T-cell (primary cell): Measurements from ENCODE around the gene HMGCLL1. TPM values are rescaled to one million over a fixed set of nuclear protein-coding genes. Genes with fewer than 3 reads are reported as not detected.

Source experiments
- ATAC-seq, 4 experiments: fragments of 200-7000 bp in 3 of 4; fragments of 150-1000 bp in 1 of 4; cut with Tn5 transposase; replicated peaks in 1 of 4; 1 replicate in 3 of 4; 2 replicates in 1 of 4; pipeline ENCODE4 v1.10.0; 2021; ENCODE audit warnings: moderate library complexity in 3 of 4, mild to moderate bottlenecking in 2 of 4, moderate number of reproducible peaks in 1 of 4
- CTCF ChIA-PET, 2 donors: fragments of 300-600 bp; sonication (Branson Sonifier 250); formaldehyde crosslinking; loops; one replicate each; lab custom pipeline; 2022; ENCODE audit warnings: antibody characterized with exemption in 2 of 2; lab: Charles Lee
- POLR2A ChIA-PET, 2 donors: fragments of 300-600 bp; sonication (Branson Sonifier 250); formaldehyde crosslinking; loops; one replicate each; lab custom pipeline; 2022; ENCODE audit warnings: antibody characterized with exemption in 2 of 2; lab: Charles Lee
- DNase-seq, 35 experiments: peaks; one replicate each; pipeline versions ENCODE4 v3.0.0 to v3.0.0-alpha.2; 2013 to 2023
- H3K27ac ChIP-seq: one replicate; pipeline ENCODE4 v1.5.1; 2013; ENCODE audit warnings: low read length
- H3K27me3 ChIP-seq, 2 experiments: replicated peaks in 1 of 2; 1 replicate in 1 of 2; 2 replicates in 1 of 2; pipeline versions ENCODE4 v1.6.1 to v1.7.0; 2013; ENCODE audit warnings: low read length in 1 of 2, mixed read lengths in 1 of 2; ENCODE audit not compliant: control insufficient read depth in 2 of 2, insufficient read depth in 2 of 2; ENCODE audit errors: extremely low read depth in 1 of 2
- H3K36me3 ChIP-seq, 2 donors: 1 replicate in 1 of 2; 2 replicates in 1 of 2; pipeline versions ENCODE4 v1.6.1 to v1.7.0; 2013; ENCODE audit warnings: low read length in 1 of 2; ENCODE audit not compliant: control insufficient read depth in 2 of 2, insufficient read depth in 1 of 2; ENCODE audit errors: extremely low read depth in 1 of 2
- H3K4me1 ChIP-seq, 2 experiments: 1 replicate in 1 of 2; 2 replicates in 1 of 2; pipeline versions ENCODE4 v1.6.1 to v1.7.0; 2013; ENCODE audit warnings: low read length in 2 of 2, mixed read lengths in 1 of 2; ENCODE audit not compliant: insufficient read depth in 2 of 2, control insufficient read depth in 1 of 2; ENCODE audit errors: extremely low read depth in 1 of 2
- H3K4me3 ChIP-seq, 2 donors: 1 replicate in 1 of 2; 2 replicates in 1 of 2; pipeline versions ENCODE4 v1.5.1 to v1.7.0; 2013; ENCODE audit warnings: mild to moderate bottlenecking in 2 of 2, low read length in 1 of 2, moderate library complexity in 1 of 2; ENCODE audit not compliant: control insufficient read depth in 1 of 2; ENCODE audit errors: extremely low read depth in 1 of 2
- H3K9me3 ChIP-seq: 2 replicates; pipeline ENCODE4 v1.7.0; 2013
- H3K27ac Mint-ChIP-seq, 2 donors: one replicate each; pipeline ENCODE4 v1.8.0; 2020 to 2021; ENCODE audit warnings: mild to moderate bottlenecking in 2 of 2, mixed read lengths in 2 of 2
- H3K27me3 Mint-ChIP-seq, 2 donors: one replicate each; pipeline ENCODE4 v1.8.0; 2021 to 2022; ENCODE audit warnings: mixed read lengths in 2 of 2
- H3K36me3 Mint-ChIP-seq: one replicate; pipeline ENCODE4 v1.8.0; 2021; ENCODE audit warnings: mixed read lengths
- H3K4me1 Mint-ChIP-seq, 3 donors: one replicate each; pipeline ENCODE4 v1.8.0; 2020 to 2022; ENCODE audit warnings: mixed read lengths in 3 of 3, mild to moderate bottlenecking in 1 of 3
- H3K4me3 Mint-ChIP-seq, 3 donors: one replicate each; pipeline ENCODE4 v1.8.0; 2020 to 2022; ENCODE audit warnings: mild to moderate bottlenecking in 3 of 3, mixed read lengths in 3 of 3, moderate library complexity in 3 of 3
- H3K9me3 Mint-ChIP-seq, 3 donors: one replicate each; pipeline ENCODE4 v1.8.0; 2020 to 2022; ENCODE audit warnings: mixed read lengths in 3 of 3
- WGBS: methylation state at CpG from one replicate; pipeline ENCODE4 v1.1.5; 2013; ENCODE audit warnings: missing lambda C conversion rate; ENCODE audit not compliant: insufficient coverage; 5-methylcytosine and 5-hydroxymethylcytosine counted together
- total RNA-seq, 35 experiments: library from RNA in 6 of 35; stranded (reverse) in 6 of 35; fragments of 120-200 nt in 1 of 35; gene quantifications; one replicate each; pipeline versions ENCODE4 v1.2.1 to v1.2.4 and lab custom pipeline; 2013 to 2026

The HMGCLL1 gene
- total RNA-seq, 5 donors from 2014 or later (not counting 1 experiment from before 2014, with no cell fraction given), result not detected

GRCh38 chr6:55567558-55567957 is 11.4 kb downstream of the HMGCLL1 start:
- Histone ChIP-seq H3K4me3 (no peak overlapping the region), H3K36me3 (no peaks in the 10 kb centered on the region), H3K9me3 (no peaks in the 10 kb centered on the region), H3K4me1 (no peaks in the 10 kb centered on the region), H3K27ac (no peak overlapping the region), H3K27me3 (no peaks in the 10 kb centered on the region)
- no peaks in the 10 kb centered on the region for H3K36me3 Mint-ChIP-seq
- no peak for ATAC-seq
- DNase-seq, result no peak
- CTCF ChIA-PET, result no interaction called here
- WGBS, result no CpG with 5 or more reads among the region's 4 CpGs
- H3K4me3 Mint-ChIP-seq, result no peak overlapping the region
- H3K27me3 Mint-ChIP-seq, result no peaks in the 10 kb centered on the region
- POLR2A ChIA-PET, result no interaction called here
- no peaks in the 10 kb centered on the region for H3K4me1 Mint-ChIP-seq
- peaks cover 8 to 13% (median 10%) of the 10 kb centered on the region in 3 donors for H3K9me3 Mint-ChIP-seq
- no peak overlapping the region for H3K27ac Mint-ChIP-seq

GRCh38 chr6:55566036-55566710 is 12.8 kb downstream of the HMGCLL1 start:
- Mint-ChIP-seq H3K27ac (no peak overlapping the region), H3K4me1 (no peaks in the 10 kb centered on the region), H3K27me3 (no peaks in the 10 kb centered on the region), H3K9me3 (peaks cover 8 to 11% (median 10%) of the 10 kb centered on the region in 3 donors), H3K36me3 (no peaks in the 10 kb centered on the region), H3K4me3 (no peak overlapping the region)
- H3K4me3 ChIP-seq, result no peak overlapping the region
- no peaks in the 10 kb centered on the region for H3K4me1 ChIP-seq
- no peaks in the 10 kb centered on the region for H3K36me3 ChIP-seq
- CTCF ChIA-PET, result no interaction called here
- no CpG with 5 or more reads among the region's 4 CpGs for WGBS
- no peak for DNase-seq
- H3K9me3 ChIP-seq, result no peaks in the 10 kb centered on the region
- no peak overlapping the region for H3K27ac ChIP-seq
- no peak for ATAC-seq
- POLR2A ChIA-PET, result no interaction called here
- no peaks in the 10 kb centered on the region for H3K27me3 ChIP-seq

GRCh38 chr6:55562318-55562717 is 16.7 kb downstream of the HMGCLL1 start:
- Mint-ChIP-seq H3K4me1 (no peaks in the 10 kb centered on the region), H3K36me3 (no peaks in the 10 kb centered on the region), H3K27me3 (no peaks in the 10 kb centered on the region), H3K4me3 (no peak overlapping the region), H3K9me3 (peaks cover 5 to 12% (median 11%) of the 10 kb centered on the region in 3 donors), H3K27ac (no peak overlapping the region)
- no peaks in the 10 kb centered on the region for H3K4me1 ChIP-seq
- no peaks in the 10 kb centered on the region for H3K36me3 ChIP-seq
- DNase-seq, result no peak
- H3K9me3 ChIP-seq, result no peaks in the 10 kb centered on the region
- ChIA-PET CTCF (no interaction called here), POLR2A (no interaction called here)
- no peak for ATAC-seq
- 100% methylated on average over 1 of the region's 3 CpGs for WGBS
- no peak overlapping the region for H3K4me3 ChIP-seq
- H3K27ac ChIP-seq, result no peak overlapping the region
- H3K27me3 ChIP-seq, result no peaks in the 10 kb centered on the region

GRCh38 chr6:55560290-55560885 is 18.6 kb downstream of the HMGCLL1 start:
- no peaks in the 10 kb centered on the region for H3K4me1 ChIP-seq

GRCh38 chr6:55557146-55557545 is 21.8 kb downstream of the HMGCLL1 start:
- POLR2A ChIA-PET, result no interaction called here

More at GRCh38 chr6:55560290-55560885, 18.6 kb downstream of the HMGCLL1 start:
- Histone ChIP-seq H3K9me3 (no peaks in the 10 kb centered on the region), H3K27me3 (no peaks in the 10 kb centered on the region), H3K4me3 (no peak overlapping the region), H3K36me3 (no peaks in the 10 kb centered on the region), H3K27ac (no peak overlapping the region)
- DNase-seq, result no peak
- ChIA-PET POLR2A (no interaction called here), CTCF (no interaction called here)
- Mint-ChIP-seq H3K4me1 (no peaks in the 10 kb centered on the region), H3K9me3 (peaks cover 5 to 12% (median 11%) of the 10 kb centered on the region in 3 donors), H3K27me3 (no peaks in the 10 kb centered on the region), H3K36me3 (no peaks in the 10 kb centered on the region), H3K4me3 (no peak overlapping the region), H3K27ac (no peak overlapping the region)
- 67% methylated on average over 1 of the region's 2 CpGs for WGBS
- ATAC-seq, result no peak

GRCh38 chr6:55545791-55546190 is 33.2 kb downstream of the HMGCLL1 start:
- no peak overlapping the region for H3K4me3 Mint-ChIP-seq
- ChIA-PET POLR2A (no interaction called here), CTCF (no interaction called here)
- no peaks in the 10 kb centered on the region for H3K4me1 Mint-ChIP-seq
- no peak overlapping the region for H3K27ac ChIP-seq
- H3K4me3 ChIP-seq, result no peak overlapping the region
- H3K27ac Mint-ChIP-seq, result no peak overlapping the region
- no peaks in the 10 kb centered on the region for H3K27me3 Mint-ChIP-seq
- H3K36me3 ChIP-seq, result no peaks in the 10 kb centered on the region
- H3K9me3 ChIP-seq, result no peaks in the 10 kb centered on the region
- ATAC-seq (no peak), DNase-seq (no peak)
- no peaks in the 10 kb centered on the region for H3K36me3 Mint-ChIP-seq
- no peaks in the 10 kb centered on the region for H3K27me3 ChIP-seq
- H3K9me3 Mint-ChIP-seq, result peaks cover 0 to 3% (median 1%) of the 10 kb centered on the region in 3 donors
- H3K4me1 ChIP-seq, result no peaks in the 10 kb centered on the region

More at GRCh38 chr6:55557146-55557545, 21.8 kb downstream of the HMGCLL1 start:
- CTCF ChIA-PET, result no interaction called here
- DNase-seq, result no peak
- 92% methylated on average over 4 of the region's 7 CpGs for WGBS
- Histone ChIP-seq H3K36me3 (no peaks in the 10 kb centered on the region), H3K4me3 (no peak overlapping the region), H3K9me3 (no peaks in the 10 kb centered on the region), H3K27me3 (no peaks in the 10 kb centered on the region), H3K4me1 (no peaks in the 10 kb centered on the region), H3K27ac (no peak overlapping the region)
- H3K4me3 Mint-ChIP-seq, result no peak overlapping the region
- H3K9me3 Mint-ChIP-seq, result peaks cover 2 to 11% (median 7%) of the 10 kb centered on the region in 3 donors
- H3K27me3 Mint-ChIP-seq, result no peaks in the 10 kb centered on the region
- H3K27ac Mint-ChIP-seq, result no peak overlapping the region
- no peak for ATAC-seq
- H3K36me3 Mint-ChIP-seq, result no peaks in the 10 kb centered on the region
- no peaks in the 10 kb centered on the region for H3K4me1 Mint-ChIP-seq
